Ascending aorta (tissue), 2 donors: Measurements from ENCODE around the gene ARHGEF1. TPM values are rescaled to one million over a fixed set of nuclear protein-coding genes. Genes with fewer than 3 reads are reported as not detected.
A peak's percentile ranks its signal among the peaks of the same experiment; 100 is the strongest.

Experiments used
- DNase-seq, 2 donors: peaks; one replicate each; pipeline ENCODE4 v3.0.0-alpha.2; 2019; ENCODE audit warnings: low spot score in 2 of 2
- H3K27ac ChIP-seq, 2 donors: fragments of 200-600 bp; sonication (generic); one replicate each; pipeline ENCODE4 v1.5.1; 2016 to 2017; ENCODE audit warnings: mild to moderate bottlenecking in 1 of 2
- H3K27me3 ChIP-seq: fragments of 200-600 bp; sonication (generic); one replicate; pipeline ENCODE4 v1.5.1; 2017
- H3K36me3 ChIP-seq, 2 donors: fragments of 200-600 bp; sonication (generic); one replicate each; pipeline ENCODE4 v1.5.1; 2016
- H3K4me1 ChIP-seq, 2 donors: fragments of 200-600 bp; sonication (generic); one replicate each; pipeline ENCODE4 v1.5.1; 2016 to 2017; ENCODE audit warnings: mild to moderate bottlenecking in 1 of 2
- H3K4me3 ChIP-seq, 2 donors: fragments of 200-600 bp; sonication (generic); one replicate each; pipeline ENCODE4 v1.5.1; 2016 to 2017; ENCODE audit warnings: mild to moderate bottlenecking in 1 of 2
- H3K9me3 ChIP-seq, 2 donors: fragments of 200-600 bp; sonication (generic); one replicate each; pipeline ENCODE4 v1.5.1; 2016
- intact Hi-C: fragments of 100-400 bp; cut with DNase I; formaldehyde crosslinking; loops from one replicate; pipeline ENCODE4 v1.15.1; 2023
- total RNA-seq: library from RNA; depleted of rRNA; stranded (reverse); fragments of >200 nt; gene quantifications from one replicate; pipeline ENCODE4 v1.1.0, GENCODE V29; 2016
- TF ChIP-seq, protein P1 (sequence below), 3 experiments: fragments of 200-600 bp in 2 of 3; fragments of 450-650 bp in 1 of 3; sonication (generic) in 2 of 3; IDR thresholded peaks; one replicate each; pipeline ENCODE4 v1.5.1; 2016 to 2019; ENCODE audit warnings: antibody characterized with exemption in 3 of 3, mild to moderate bottlenecking in 1 of 3, moderate library complexity in 1 of 3

The ARHGEF1 gene
- total RNA-seq, 1 donor from 2014 or later, result 178 TPM

DNA sequence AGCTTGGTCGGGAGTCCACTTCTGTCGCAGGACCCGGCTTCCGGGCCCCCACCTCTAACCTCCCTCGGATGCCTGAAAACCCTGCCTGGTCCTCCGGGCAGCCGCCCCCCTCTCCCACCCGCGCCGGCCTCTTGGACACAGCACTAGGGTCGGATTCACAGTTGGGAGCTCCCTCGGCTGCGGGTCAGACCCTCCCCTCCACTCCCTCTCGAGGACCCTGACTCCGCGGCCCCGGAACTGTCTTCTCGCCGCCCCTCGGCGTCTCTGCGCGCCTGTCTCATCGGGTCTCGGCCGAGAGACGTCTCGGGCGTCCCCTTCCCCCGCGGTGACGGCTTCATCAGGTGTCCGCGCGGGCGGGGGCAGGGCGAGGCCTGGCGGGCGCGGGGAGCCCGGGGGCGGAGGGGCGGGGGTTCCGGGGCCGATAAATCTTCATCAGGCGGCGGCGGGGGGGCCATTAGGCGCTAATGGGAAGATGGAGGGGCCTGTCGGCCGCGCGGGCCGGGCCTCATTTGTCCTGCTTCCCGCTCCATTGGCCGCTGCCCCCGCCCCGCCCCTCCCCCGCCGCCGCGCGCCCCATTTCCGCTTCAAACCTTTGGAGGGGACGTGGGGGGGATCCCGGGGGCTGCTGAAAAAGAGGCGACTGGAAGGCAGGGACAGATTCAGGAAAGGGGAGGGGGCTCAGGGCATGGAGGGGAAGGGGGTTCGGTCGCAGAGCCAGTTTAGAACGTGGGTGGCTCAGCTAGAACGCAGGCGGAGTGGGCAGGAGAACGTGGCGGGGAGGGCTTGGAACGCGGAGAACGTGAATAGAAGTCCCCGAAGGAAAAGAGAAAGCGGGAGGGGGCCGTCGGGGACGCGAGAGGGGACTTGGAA is 57.1 kb downstream of the ARHGEF1 start:
- TF ChIP-seq, protein P1, sequence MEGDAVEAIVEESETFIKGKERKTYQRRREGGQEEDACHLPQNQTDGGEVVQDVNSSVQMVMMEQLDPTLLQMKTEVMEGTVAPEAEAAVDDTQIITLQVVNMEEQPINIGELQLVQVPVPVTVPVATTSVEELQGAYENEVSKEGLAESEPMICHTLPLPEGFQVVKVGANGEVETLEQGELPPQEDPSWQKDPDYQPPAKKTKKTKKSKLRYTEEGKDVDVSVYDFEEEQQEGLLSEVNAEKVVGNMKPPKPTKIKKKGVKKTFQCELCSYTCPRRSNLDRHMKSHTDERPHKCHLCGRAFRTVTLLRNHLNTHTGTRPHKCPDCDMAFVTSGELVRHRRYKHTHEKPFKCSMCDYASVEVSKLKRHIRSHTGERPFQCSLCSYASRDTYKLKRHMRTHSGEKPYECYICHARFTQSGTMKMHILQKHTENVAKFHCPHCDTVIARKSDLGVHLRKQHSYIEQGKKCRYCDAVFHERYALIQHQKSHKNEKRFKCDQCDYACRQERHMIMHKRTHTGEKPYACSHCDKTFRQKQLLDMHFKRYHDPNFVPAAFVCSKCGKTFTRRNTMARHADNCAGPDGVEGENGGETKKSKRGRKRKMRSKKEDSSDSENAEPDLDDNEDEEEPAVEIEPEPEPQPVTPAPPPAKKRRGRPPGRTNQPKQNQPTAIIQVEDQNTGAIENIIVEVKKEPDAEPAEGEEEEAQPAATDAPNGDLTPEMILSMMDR (IDR thresholded peaks at IDR 0.05), result no peak
- DNase-seq, result no peak
- H3K36me3 ChIP-seq, result no peaks in the 10 kb centered on the region
- H3K4me1 ChIP-seq, result peaks cover 5 to 13% of the 10 kb centered on the region in 2 donors
- peak overlapping the region; percentile 43 to 58 for H3K4me3 ChIP-seq
- H3K9me3 ChIP-seq, result no peaks in the 10 kb centered on the region
- H3K27ac ChIP-seq, result no peak overlapping the region
- intact Hi-C loops, result no loop called here
- peaks cover 17% of the 10 kb centered on the region for H3K27me3 ChIP-seq

DNA sequence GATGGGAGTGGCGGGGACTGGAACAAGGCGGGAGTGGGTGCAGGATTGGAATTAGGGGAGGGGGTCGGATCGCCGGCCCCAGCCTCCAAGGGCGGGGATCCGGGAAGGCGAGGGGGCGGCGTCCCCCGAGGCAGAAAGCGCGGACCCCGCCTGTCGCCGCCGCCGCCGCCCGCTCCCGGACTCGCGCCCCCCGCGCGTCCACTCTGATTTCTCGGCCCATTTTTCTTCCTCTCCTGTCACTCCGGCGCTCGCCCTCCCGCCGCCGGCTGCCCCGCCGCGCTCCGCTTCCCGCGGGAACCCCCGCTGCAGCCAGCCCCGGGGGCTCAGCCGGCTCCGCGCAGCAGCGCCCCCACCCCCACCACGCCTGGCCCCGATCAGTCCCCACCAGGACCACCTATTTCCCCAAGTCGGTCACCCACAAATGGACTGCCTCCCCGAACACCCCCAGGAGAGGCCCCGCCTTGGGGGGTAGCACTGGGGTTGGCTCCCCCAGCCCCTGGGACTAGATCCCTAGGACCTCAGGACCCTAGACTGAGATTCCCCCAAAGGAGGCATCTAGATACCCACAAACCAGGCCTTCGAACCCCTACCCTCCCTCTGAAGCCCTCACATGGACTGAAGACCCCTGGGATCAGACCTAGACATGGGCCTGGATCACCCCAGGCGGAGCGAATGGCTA is 57.9 kb downstream of the ARHGEF1 start:
- H3K27me3 ChIP-seq, result peaks cover 17% of the 10 kb centered on the region
- no peak overlapping the region for H3K27ac ChIP-seq
- no peak for DNase-seq
- intact Hi-C loops, result no loop called here
- TF ChIP-seq, protein P1 (IDR thresholded peaks at IDR 0.05), result no peak
- H3K4me1 ChIP-seq, result peaks cover 5 to 13% of the 10 kb centered on the region in 2 donors
- H3K36me3 ChIP-seq, result no peaks in the 10 kb centered on the region
- no peaks in the 10 kb centered on the region for H3K9me3 ChIP-seq
- H3K4me3 ChIP-seq, result peak overlapping the region; percentile 43 to 58

DNA sequence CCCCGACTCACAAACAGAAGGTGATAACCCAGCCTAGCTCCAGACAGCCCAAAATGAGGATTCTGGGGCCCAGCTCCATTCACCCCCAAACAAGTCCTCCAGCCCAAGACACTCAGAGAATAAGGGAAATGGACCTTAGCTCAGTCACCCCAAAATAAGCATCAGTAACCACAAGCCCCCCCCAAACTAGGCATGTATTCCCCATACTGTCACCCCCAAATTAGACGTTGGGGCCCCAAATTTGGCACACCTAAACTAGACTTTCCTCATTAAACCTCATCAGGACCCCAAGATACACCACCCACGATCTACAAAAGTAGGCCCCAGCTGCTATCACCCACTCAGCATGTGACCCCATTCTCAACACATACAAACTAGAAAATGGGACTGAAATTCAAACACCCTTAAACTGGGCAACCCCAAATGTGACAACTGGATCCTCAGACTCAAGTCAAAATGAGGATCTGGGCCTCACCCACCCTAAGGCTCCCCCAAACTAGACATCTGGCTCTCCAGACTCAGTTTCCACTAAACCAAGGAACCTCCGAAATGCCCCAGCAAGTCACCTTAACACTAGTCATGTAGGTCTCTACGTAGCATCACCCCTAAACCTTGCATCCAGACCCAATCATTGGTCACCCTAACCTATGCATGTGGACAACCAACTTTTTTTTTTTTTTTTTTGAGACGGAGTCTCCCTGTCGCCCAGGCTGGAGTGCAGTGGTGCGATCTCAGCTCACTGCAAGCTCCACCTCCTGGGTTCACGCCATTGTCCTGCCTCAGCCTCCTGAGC is 58.6 kb downstream of the ARHGEF1 start:
- H3K27ac ChIP-seq, result no peak overlapping the region
- no peaks in the 10 kb centered on the region for H3K9me3 ChIP-seq
- no peak overlapping the region for H3K4me3 ChIP-seq
- TF ChIP-seq, protein P1 (IDR thresholded peaks at IDR 0.05), result no peak
- no peaks in the 10 kb centered on the region for H3K36me3 ChIP-seq
- no peak for DNase-seq
- intact Hi-C loops, result no loop called here
- H3K4me1 ChIP-seq, result peaks cover 5 to 13% of the 10 kb centered on the region in 2 donors
- H3K27me3 ChIP-seq, result peaks cover 17% of the 10 kb centered on the region

DNA sequence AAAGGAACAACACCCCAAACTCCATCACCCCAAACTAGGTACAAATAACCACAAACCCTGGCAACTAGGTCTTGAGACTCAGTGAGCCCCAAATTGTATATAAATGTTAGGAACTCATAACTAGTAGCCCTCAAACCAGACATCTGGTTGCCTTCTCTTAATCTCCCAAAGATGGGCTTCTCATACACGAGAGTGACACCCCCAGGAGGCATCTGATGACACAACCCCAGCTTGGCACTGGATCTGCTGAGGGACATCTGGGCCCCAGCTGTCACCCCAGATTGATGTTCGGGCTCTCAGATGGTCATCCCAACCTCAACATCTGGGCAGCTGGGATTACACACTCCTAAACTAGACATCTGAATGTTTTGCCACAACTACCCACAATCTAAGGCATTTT is 61.4 kb downstream of the ARHGEF1 start:
- Histone ChIP-seq H3K4me1 (peaks cover 5 to 13% of the 10 kb centered on the region in 2 donors), H3K27me3 (peaks cover 17% of the 10 kb centered on the region), H3K36me3 (no peaks in the 10 kb centered on the region), H3K27ac (no peak overlapping the region), H3K4me3 (no peak overlapping the region), H3K9me3 (no peaks in the 10 kb centered on the region)
- TF ChIP-seq, protein P1 (IDR thresholded peaks at IDR 0.05), result no peak
- intact Hi-C loops, result no loop called here
- no peak for DNase-seq

DNA sequence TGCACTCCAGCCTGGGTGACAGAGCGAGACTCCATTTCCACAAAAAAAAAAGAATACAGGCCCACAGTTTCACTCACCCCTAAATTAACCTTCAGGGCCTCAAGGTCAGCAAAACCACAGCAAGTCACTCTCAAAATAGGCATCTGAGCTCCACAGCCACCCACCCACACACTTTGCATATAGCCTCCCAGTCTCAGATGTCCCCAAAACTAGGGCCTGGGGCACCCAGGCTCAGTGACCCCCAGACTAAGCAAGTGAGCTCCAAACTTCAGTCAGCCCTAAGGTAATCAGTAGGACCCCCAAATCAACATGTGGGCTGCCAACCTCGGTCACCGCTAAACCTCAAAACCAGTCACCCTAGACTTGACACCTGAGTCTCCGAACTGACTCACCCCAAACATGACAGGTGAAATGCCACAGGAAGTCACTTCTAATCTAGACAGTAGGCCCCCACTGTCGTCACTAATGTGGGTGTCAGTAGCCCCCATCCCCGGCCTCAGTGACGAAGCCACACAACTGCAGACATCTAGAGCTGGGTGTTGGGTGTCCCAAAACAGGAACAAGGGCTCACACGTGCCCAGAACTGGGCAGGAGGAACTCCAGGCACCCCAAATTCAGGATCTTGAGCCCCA is 62.3 kb downstream of the ARHGEF1 start:
- H3K27ac ChIP-seq, result no peak overlapping the region

More for the DNA sequence above, 62.3 kb downstream of the ARHGEF1 start:
- Histone ChIP-seq H3K4me1 (peaks cover 5 to 8% of the 10 kb centered on the region in 2 donors), H3K27me3 (peaks cover 10% of the 10 kb centered on the region), H3K36me3 (no peaks in the 10 kb centered on the region), H3K9me3 (no peaks in the 10 kb centered on the region), H3K4me3 (no peak overlapping the region)
- TF ChIP-seq, protein P1 (IDR thresholded peaks at IDR 0.05), result no peak
- DNase-seq, result peak in 1 of 2 donors; percentile 64
- intact Hi-C loops, result no loop called here
